NCI-H1105 (cell line): ENCODE measurements around the gene REPS2.
A peak's percentile ranks its signal among the peaks of the same experiment; 100 is the strongest.
"Not testable (repeated sequence)": the region's sequence is repeated elsewhere in the genome, so short reads cannot be mapped to it uniquely, and the experiment has no call there.

Experiments
- DNase-seq: peaks from one replicate; lab custom pipeline; 2025; lab: John Stamatoyannopoulos, UW

REPS2 gene

DNA sequence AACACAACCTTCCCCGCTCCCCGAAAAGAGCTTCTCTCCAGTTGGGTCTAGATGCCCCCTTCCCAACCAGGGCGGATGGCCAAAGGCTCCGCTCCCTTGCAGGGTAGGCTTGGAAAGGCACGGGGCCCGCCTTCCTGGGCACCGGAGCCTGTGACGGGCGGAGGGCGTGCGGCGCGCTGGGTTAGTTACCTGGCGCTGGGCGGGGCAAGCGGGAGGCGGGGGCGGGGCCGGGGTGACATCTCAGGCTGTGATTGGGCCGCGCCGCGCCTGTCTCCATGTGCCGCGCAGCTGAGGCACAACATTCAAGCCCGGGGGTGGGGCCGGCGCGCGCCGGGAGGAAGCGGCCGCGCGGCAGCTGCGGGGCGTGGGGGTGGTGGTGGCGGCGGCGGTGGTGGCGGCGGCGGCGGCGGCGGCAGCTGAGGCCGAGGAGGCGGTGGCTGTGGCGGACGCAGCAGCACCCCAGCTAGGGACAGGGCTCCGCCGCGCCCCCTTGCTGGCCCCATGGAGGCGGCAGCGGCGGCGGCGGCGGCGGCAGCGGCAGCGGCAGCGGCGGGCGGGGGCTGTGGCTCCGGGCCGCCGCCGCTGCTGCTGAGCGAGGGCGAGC is at the start of gene REPS2:
TSS of gene REPS2 (plus strand) at position 298 of the 604 bp plus-strand sequence. CDS start at position 502, 204 bp downstream.
- DNase-seq: peak; percentile 69

DNA sequence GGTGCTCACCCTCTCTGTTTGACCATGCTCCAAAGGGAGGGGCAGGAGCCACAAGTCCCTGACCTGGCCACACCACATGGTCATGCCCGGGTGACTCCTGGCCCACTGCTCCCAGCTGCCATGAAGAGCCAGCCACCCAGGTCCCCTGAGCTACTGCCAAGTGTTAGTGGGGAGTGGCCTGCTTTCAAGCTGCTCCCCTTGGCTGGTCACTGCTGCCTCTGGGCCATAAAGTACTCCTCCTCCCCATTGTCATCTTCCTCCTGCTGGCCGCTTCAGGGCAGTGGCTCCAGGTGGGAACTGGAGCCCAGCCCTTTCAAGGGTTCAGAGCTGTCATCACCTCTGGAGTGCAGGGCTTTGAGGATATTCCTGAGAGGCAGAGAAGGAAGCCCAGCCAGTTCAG is 49.0 kb upstream of the REPS2 start:
- DNase-seq: no peak

DNA sequence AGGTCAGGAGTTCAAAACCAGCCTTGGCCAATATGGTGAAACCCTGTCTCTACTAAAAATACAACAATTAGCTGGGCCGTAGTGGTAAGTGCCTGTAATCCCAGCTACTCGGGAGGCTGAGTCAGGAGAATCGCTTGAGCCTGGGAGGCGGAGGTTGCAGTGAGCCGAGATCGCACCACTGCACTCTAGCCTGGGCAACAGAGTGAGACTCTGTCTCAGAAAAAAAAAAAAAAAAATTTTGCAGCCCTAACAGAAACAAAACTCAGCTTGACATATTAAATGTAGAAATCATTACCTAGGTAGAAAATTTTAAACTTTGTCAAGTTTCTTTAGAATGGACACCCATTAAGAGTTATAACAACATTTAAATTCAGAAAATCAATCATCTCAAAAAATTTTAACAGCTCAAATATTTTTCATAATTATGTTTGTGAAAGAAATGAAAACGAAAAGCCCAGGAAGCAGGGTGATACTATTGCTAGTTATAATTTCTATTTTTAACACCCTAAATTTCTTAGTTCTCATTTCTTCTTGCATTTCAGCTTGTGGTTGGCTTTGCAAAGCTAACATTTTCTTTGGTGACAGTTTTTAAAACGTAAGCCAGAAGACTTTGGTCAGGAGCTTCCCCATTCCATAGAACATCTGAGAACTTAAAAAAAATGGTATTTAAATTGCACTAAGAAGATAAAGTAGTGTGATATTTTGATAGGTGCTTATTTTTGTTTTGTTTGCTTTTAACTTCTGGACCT is 43.0 kb upstream of the REPS2 start:
- DNase-seq: no peak

DNA sequence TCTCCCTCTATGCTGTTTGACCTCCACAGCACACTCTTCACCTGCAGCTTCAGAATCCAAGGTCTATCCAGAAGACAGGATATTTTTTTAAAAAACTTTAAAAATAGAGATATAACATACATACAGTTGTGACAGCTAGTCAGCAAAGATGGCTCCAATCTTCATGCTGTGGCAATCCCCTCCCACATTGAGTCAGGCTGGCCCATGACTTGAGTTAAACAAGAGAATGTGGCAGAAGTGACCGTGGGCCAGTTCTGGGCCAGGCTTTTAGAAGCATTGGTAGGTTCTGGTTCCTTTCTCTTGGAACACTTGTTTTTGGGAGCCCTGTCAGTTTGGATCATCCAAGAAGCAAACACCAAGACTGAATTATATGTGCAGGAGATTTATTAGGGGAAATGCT is 36.1 kb upstream of the REPS2 start:
- no peak for DNase-seq

DNA sequence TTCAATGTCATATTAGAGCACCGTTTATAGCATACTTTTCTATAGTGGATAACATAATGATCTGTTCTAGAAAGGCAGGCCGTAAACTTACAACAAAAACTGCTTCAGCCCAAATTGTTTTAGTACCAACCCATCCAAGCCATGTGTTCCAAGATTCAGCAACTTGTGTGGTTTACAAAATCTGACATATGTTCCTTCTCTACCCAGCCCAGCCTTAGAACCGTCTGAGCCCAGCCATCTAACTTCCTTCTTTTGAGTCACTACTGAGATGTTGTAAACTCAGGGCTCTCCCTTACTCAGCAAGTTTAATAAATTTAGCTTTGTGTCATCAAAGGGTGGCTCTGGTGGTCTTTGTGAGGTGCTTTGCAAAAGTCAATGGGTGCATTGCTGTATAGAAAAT is 32.4 kb upstream of the REPS2 start:
- no peak for DNase-seq

DNA sequence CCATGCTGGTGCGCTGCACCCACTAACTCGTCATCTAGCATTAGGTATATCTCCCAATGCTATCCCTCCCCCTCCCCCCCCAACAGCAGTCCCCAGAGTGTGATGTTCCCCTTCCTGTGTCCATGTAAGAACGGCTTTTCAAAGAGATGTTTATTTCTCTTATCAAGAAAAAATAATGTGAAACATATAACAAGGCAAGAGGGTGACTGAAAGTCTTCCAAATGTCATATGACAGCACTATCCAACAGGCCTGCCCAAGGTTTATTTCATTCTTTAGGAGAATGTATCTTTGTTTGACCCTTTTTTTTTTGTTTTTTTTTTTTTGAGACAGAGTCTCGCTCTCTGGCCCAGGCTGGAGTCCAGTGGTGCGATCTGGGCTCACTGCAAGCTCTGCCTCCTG is 29.9 kb upstream of the REPS2 start:
- DNase-seq: no peak

DNA sequence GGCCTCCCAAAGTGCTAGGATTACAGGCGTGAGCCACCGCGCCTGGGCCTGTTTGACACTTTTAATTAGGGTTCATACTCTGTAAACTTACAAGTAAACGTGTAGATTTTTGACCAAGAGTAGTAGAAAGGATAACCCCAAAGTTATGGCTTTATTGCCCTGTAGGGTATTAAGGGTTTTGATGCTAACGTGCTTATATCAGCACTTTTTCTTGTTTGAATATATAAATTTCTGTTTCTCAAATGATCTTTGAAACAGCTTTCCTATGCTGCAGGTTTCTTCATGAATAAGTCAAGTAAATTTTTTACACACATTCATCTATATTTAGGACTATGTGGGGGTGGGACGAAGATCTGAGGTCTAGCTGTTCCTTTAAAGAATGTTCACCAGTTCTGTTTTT is 29.3 kb upstream of the REPS2 start:
- DNase-seq: no peak

DNA sequence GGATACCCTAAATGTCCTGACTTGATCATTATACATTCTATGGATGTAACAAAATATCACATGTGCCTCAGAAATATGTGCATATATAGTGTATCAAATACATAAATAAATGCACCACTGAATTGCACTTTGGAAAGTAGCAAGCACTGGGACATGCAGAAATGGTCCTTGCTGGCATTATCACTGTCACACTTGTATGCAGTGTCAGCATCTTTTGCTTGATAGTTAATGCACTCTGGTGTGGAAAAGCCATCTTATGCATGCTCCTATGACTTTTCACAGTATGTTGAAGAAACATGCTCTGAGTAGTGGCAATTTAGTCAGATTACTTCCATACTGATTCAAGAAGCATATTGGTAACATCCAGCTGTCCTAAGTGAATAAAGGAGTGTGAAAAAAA is 27.5 kb upstream of the REPS2 start:
- DNase-seq: no peak

DNA sequence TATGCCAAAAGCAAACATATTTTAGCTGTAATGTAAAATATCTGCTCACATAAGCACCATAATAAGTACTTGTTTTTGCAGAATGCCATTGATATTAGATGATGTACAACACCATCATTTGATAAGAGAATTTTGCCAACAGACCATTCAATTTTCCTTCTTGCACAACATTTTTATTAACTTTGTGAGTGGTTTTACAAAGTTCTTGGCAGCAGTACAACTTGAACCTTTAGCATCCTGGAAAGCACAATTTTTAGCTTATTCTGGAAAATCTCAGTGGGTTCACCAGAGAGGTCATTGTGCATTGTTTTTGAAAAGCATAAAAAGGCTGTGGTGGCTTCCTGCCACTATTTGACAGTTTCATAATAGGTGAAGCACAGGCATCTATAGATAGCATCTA is 26.4 kb upstream of the REPS2 start:
- no peak for DNase-seq

DNA sequence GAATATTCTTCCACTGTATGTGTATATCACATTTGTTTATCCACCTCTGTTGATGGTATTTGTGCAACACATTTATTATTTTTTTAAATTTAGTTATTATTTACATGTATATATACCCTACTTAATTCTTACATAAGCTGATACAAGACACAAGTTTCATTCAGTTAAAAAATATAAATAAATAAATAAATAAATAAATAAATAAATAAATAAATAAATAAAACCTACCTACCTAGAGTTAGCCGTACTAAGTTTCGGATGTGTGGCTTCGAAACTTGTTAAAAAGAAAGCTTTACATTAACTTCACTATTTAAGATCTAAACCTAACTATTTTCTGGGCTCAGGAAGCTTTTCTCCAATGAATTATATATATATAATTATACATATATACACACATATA is 23.3 kb upstream of the REPS2 start:
- no peak for DNase-seq

DNA sequence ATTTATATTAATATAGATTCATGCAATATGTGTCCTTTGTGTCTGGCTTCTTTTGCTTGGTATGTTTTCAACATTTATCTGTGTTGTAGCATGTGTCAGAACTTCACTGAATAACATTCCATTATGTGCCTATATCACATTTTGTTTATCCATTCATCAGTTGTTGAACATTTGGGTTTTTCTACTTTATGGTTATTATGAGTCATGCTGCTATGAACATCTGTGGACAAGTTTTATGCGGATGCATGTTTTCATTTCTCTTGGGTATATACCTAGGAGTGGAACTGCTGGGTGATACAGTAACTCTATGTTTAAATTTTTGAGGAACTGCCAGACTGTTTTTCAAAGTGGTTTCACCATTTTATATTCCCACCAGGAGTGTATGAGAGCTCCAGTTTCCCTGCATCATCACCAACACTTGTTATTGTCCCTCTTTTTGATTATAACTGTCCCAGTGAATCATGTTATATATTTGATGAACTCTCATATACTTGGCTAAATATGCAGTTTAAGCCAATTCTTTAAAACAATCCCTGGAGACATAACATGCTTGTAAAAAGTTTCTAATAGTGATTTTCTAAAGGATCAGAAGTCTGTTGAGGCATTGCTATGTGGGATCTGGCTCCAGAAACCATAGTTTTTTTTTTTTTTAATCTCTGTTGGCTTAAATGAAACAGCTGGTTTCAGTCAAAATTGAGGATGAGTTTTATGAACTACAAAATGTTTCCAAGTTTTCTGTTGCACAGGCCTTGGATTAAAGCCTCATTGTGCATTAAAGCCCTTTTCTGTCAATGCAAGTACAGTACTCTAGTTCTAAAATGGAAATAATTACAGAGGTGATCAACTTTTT is 21.6 kb upstream of the REPS2 start:
- DNase-seq: no peak

DNA sequence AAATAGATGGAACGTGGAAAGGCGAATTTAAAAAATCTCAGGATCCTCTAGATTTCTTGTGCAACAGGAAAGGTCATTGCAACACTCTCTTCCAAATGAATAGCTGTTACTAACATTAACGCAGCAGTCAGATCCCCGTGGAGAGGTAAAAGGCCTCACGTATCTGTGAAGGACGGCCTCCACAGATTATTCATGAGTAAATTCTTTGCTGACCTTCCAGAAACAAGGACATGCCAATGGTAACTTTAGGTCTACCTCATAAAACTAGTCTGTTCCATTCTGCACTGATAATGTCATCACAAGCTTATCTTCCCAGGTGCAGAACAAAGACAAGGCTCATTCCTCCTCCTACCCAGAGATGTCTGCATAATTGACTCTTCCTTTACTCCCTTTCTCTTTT is 16.1 kb upstream of the REPS2 start:
- DNase-seq: no peak

DNA sequence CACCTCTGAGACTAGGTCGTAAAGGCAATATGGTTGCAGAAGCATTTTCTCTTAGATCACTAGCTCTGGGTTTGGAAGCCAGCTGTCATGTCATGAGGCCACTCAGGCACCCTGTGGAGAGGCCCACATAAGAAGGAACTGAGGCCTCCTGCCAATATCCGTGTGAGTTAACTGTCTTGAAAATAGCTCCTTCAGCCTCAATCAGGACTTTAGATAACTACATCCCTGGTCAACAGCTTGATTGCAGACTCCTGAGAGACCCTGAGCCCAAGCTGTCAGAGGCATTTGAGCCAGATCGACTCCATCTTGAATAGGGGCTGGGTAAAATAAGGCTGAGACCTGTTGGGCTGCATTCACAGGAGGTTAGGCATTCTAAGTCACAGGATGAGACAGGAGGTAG is 15.1 kb upstream of the REPS2 start:
- no peak for DNase-seq

DNA sequence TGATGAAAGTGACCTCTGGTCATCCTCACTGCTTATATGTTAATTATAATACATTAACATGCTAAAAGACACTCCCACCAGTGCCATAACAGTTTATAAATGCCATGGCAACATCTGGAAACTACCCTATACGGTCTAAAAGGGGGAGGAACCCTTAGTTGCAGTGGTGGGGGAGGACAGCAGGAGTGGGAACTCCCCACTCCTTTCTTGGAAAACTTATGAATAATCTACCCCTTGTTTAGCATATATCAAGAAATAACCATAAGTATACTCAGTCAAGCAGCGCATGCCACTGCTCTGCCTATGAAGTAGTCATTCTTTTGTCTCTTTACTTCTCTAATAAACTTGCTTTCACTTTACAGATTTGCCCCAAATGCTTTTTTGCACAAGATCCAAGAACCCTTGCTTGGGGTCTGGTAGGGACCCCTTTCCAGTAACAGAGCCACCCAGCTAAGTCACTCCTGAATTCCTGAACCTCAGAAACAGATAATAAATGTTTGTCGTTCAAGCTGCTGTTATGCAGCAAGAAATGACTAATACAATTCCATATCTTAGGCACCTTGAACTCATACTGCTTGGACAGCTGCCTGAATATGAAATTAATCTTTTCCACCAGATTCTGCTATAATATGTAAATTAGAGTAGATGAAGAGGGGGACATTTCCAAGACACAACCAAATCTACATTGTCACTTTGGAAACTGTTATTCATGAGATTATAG is 14.4 kb upstream of the REPS2 start:
- DNase-seq: no peak

DNA sequence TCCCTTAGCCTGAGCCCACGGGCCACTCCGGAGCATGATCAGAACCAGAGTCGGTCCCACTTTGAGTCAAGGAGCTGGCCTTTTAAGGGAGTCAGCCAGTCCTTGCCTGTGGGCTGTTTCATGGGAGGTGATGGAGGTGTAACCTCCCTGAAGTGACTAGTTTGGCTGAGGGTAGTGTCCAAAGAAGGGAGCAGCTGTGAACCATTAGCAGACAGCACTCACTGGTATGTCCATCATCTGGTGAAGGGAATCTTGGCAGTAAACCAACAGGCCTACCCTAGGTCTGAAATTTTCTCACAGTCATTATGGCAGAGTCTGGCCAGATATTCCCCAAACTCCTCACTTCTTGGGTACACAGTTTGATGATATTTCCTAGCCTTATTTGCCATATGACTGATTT is 12.3 kb upstream of the REPS2 start:
- no peak for DNase-seq

DNA sequence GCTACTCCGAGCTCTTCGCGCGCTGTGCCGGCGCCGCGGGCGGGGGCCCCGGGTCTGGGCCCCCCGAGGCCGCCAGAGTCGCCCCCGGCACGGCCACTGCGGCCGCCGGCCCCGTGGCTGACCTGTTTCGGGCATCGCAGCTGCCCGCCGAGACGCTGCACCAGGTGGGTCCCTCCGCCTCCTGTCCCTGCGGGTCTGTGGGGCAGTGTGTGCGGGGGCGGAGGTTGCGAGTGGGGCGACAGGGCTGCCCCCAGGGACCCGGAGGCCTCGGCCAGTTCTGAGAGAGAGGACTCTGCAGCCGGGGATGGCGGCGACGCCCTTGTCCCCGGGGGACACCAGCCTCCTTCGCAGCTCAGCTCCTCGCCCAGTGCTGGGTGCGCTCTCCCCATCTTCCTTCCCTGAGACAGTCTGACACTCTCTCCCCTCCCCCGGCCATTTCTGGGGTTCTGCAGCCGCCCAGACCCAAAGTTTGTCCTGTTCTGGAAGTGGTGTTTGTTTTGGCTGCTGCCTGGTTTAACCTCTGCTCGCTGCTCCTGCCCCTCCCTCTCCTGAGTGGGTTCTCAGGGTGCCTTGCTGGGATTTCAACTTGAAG is 609 bp downstream of the REPS2 start:
- no peak for DNase-seq

DNA sequence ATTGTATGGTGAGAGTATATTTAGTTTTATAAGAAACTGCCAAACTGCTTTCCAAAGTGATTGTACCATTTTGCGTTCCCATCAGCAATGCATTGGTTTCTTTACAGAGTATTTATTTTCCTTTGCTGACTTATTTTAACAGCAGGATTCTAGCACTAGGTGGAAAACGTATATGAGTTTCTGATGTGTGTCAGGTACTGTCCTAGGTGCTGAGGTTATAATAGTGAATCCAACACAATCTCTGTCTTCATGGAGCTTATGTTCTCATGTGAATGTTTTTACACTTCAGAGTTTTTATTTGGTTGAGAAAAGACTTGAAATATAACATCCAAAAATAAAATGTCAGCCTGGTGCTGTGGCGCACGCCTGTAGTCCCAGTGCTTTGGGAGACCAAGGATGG is 4.0 kb downstream of the REPS2 start:
- no peak for DNase-seq

DNA sequence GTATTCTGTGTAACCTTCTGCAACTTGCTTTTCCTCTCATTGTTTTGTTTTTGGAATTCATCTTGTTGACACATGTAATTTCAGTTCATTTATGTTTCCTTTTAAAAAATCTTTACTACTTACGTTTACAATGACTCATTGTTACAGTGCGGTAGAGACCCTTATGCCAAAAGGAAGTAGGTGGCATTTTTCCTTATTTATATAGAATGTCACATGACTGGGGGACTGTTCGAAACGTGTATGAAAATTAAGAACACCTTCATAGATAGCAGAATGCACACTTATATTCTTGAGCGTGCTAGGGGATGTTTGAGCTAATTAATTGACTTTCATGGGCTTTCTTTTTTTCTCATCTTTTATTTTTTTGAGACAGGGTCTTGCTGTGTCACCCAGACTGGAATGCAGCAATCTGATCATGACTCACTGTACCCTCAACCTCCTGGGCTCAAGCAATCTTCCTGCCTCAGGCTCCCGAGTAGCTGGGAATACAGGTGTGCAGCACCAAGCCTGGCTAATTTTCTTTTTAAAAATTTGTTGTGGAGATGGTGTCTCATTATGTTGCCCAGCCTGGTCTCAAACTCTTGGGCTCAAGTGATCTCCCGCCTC is 7.3 kb downstream of the REPS2 start:
- no peak for DNase-seq

DNA sequence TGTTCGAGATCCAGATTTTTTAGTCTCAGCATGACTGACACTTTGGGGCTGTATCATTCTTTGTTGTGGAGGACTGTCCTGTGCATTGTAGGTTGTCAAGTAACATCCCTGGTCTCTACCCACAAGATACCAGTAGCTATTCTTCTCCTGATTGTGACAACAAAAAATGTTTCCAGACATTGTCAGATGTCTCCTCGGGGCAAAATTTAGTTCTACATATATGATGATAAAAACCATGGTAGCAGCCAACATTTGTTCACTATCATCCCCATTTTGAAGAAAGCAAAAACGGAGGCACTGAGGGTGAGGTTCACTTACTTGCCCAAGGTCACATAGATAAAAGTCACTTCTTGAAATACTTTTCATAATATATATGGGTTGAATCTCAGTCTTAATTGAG is 11.3 kb downstream of the REPS2 start:
- no peak for DNase-seq

DNA sequence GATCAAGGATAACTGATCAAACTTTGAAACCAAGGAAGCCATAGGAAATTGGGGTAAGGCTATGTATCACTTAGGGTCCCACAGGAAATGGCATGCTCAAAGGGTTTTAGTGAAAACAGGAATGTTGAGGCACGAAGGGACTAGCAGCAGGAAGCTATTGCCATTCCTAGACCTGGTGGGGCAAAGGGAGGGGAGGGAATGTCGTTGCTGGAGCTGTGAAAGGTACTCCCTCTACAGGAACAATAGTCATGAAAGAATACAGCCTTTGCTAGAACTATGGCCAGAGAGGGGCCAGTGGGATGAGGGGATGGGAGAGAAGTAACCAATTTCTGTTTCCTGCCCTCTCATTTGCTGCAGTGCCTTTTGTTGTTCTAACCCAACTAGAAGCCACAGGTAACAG is 11.9 kb downstream of the REPS2 start:
- no peak for DNase-seq

DNA sequence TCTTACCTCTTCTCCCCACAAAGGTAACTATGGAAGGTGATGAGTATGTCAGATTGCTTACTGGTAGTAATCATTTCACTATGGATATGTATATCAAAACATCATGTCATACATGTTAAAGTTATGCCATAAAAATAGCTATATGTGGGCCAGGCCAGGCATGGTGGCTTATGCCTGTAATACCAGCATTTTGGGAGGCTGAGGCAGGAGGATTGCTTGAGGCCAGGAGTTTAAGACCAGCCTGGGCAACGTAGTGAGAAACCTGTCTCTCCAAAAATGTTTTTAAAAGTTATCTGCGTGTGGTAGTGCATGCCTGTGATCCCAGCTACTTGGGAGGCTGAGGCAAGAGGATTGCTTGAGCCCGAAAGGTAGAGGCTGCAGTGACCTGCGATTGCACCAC is 16.2 kb downstream of the REPS2 start:
- not testable (repeated sequence) for DNase-seq

DNA sequence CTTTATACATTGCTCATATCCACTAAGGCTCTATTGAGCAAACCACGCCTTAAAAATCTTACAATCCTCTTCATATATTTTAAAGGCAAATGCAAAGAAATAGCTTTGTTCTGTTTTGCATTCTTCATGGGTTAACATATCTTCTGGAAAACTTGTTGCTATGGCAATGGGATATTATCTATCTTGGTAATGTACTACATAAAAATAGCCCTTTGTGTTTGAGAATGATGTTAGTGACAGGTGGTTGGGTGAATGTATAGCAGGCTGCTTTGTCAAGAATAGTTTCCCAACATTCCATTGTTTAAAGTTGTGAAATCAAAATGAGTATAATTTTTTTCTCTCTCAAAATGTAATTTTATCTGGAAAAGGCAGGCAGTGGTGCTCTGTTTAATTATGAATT is 16.8 kb downstream of the REPS2 start:
- DNase-seq: no peak
